ENCODE data around the gene KANSL3.

The KANSL3 gene

GRCh38 chr2:96663177-96663576 is 25.1 kb upstream of the KANSL3 start:
- Histone ChIP-seq H2BK15ac (ENCODE audit: low read length) (no peak overlapping the region), H2AK5ac (ENCODE audit: low read depth, low read length) (no peak overlapping the region), H2BK12ac (ENCODE audit: low read length) (no peak overlapping the region), H3K27me3 (ENCODE audit: control insufficient read depth in 3 of 3, insufficient read depth in 3 of 3, low read depth in 1 of 3, low read length in 3 of 3) (no peaks in the 10 kb centered on the region), H3K27ac (replicated peaks; ENCODE audit: low read length) (no peak overlapping the region), H3K18ac (ENCODE audit: low read length) (no peak overlapping the region), H2BK120ac (ENCODE audit: low read depth, low read length) (no peak overlapping the region), H3K9ac (ENCODE audit: low read depth, low read length, poor library complexity) (no peak overlapping the region), H4K8ac (ENCODE audit: low read depth, low read length) (no peak overlapping the region), H3K23ac (ENCODE audit: low read depth, low read length, poor library complexity) (no peak overlapping the region), H3K14ac (ENCODE audit: low read length) (no peak overlapping the region), H3K9me3 (replicated peaks in 1 of 2; ENCODE audit: control insufficient read depth in 2 of 2, insufficient read depth in 1 of 2, low read depth in 1 of 2, low read length in 2 of 2) (peaks cover 6 to 7% of the 10 kb centered on the region in 2 donors), H3K4me2 (ENCODE audit: insufficient read depth, low read length, poor library complexity, severe bottlenecking) (no peak overlapping the region), H3K4me1 (ENCODE audit: control insufficient read depth in 2 of 2, insufficient read depth in 1 of 2, low read depth in 1 of 2, low read length in 2 of 2) (peaks cover 0 to 2% of the 10 kb centered on the region in 2 donors), H2AFZ (ENCODE audit: low read length) (no peak overlapping the region), H4K91ac (ENCODE audit: low read depth, low read length, poor library complexity) (no peak overlapping the region), H3K4me3 (ENCODE audit: low read length in 2 of 2) (no peak overlapping the region), H3K4ac (ENCODE audit: low read length) (no peak overlapping the region), H2BK5ac (ENCODE audit: low read length) (no peak overlapping the region), H3K36me3 (replicated peaks in 1 of 2; ENCODE audit: control insufficient read depth in 2 of 2, insufficient read depth in 2 of 2, low read length in 2 of 2) (peaks cover 0 to 2% of the 10 kb centered on the region in 2 donors), H3K79me1 (ENCODE audit: low read depth, low read length) (no peaks in the 10 kb centered on the region)
- no CpG with 5 or more reads among the region's 5 CpGs for WGBS, 2 donors (ENCODE audit: extremely low coverage in 2 of 2, insufficient read length in 2 of 2, insufficient replicate concordance in 1 of 2)
- DNase-seq (ENCODE audit: low spot score): no peak

- Histone ChIP-seq H2BK12ac (ENCODE audit: low read length) (no peak overlapping the region), H3K14ac (ENCODE audit: low read length) (peak overlapping the region; percentile 71), H2BK5ac (ENCODE audit: low read length) (no peak overlapping the region), H2AK5ac (ENCODE audit: low read depth, low read length) (no peak overlapping the region), H3K4me2 (ENCODE audit: insufficient read depth, low read length, poor library complexity, severe bottlenecking) (no peak overlapping the region), H4K91ac (ENCODE audit: low read depth, low read length, poor library complexity) (no peak overlapping the region), H3K4me1 (ENCODE audit: control insufficient read depth in 2 of 2, insufficient read depth in 1 of 2, low read depth in 1 of 2, low read length in 2 of 2) (peaks cover 0 to 2% of the 10 kb centered on the region in 2 donors), H2AFZ (ENCODE audit: low read length) (no peak overlapping the region), H3K4me3 (ENCODE audit: low read length in 2 of 2) (no peak overlapping the region), H2BK15ac (ENCODE audit: low read length) (no peak overlapping the region), H4K8ac (ENCODE audit: low read depth, low read length) (peak overlapping the region; percentile 17), H3K4ac (ENCODE audit: low read length) (no peak overlapping the region), H3K9ac (ENCODE audit: low read depth, low read length, poor library complexity) (no peak overlapping the region), H2BK120ac (ENCODE audit: low read depth, low read length) (no peak overlapping the region), H3K36me3 (replicated peaks in 1 of 2; ENCODE audit: control insufficient read depth in 2 of 2, insufficient read depth in 2 of 2, low read length in 2 of 2) (peaks cover 0 to 2% of the 10 kb centered on the region in 2 donors), H3K79me1 (ENCODE audit: low read depth, low read length) (no peaks in the 10 kb centered on the region), H3K23ac (ENCODE audit: low read depth, low read length, poor library complexity) (no peak overlapping the region), H3K27ac (replicated peaks; ENCODE audit: low read length) (no peak overlapping the region), H3K27me3 (ENCODE audit: control insufficient read depth in 3 of 3, insufficient read depth in 3 of 3, low read depth in 1 of 3, low read length in 3 of 3) (no peaks in the 10 kb centered on the region), H3K18ac (ENCODE audit: low read length) (no peak overlapping the region), H3K9me3 (replicated peaks in 1 of 2; ENCODE audit: control insufficient read depth in 2 of 2, insufficient read depth in 1 of 2, low read depth in 1 of 2, low read length in 2 of 2) (peaks cover 6 to 7% of the 10 kb centered on the region in 2 donors)
- no peak for DNase-seq (ENCODE audit: low spot score)
- WGBS, 2 donors (ENCODE audit: extremely low coverage in 2 of 2, insufficient read length in 2 of 2, insufficient replicate concordance in 1 of 2): no CpG with 5 or more reads among the region's 9 CpGs
Measured at GRCh38 chr2:96662360-96662759, 24.2 kb upstream of the KANSL3 start.

- no peaks in the 10 kb centered on the region for H3K79me1 ChIP-seq (ENCODE audit: low read depth, low read length)
- no peak overlapping the region for H2BK5ac ChIP-seq (ENCODE audit: low read length)
- DNase-seq (ENCODE audit: low spot score): no peak
- H3K27ac ChIP-seq (replicated peaks; ENCODE audit: low read length): no peak overlapping the region
- H4K8ac ChIP-seq (ENCODE audit: low read depth, low read length): no peak overlapping the region
- H3K9me3 ChIP-seq (replicated peaks in 1 of 2; ENCODE audit: control insufficient read depth in 2 of 2, insufficient read depth in 1 of 2, low read depth in 1 of 2, low read length in 2 of 2): peaks cover 6 to 7% of the 10 kb centered on the region in 2 donors
- peaks cover 0 to 2% of the 10 kb centered on the region in 2 donors for H3K36me3 ChIP-seq (replicated peaks in 1 of 2; ENCODE audit: control insufficient read depth in 2 of 2, insufficient read depth in 2 of 2, low read length in 2 of 2)
- no peak overlapping the region for H2BK15ac ChIP-seq (ENCODE audit: low read length)
- no CpG with 5 or more reads among the region's 6 CpGs for WGBS, 2 donors (ENCODE audit: extremely low coverage in 2 of 2, insufficient read length in 2 of 2, insufficient replicate concordance in 1 of 2)
- no peak overlapping the region for H3K14ac ChIP-seq (ENCODE audit: low read length)
- no peak overlapping the region for H3K4ac ChIP-seq (ENCODE audit: low read length)
- H3K27me3 ChIP-seq (ENCODE audit: control insufficient read depth in 3 of 3, insufficient read depth in 3 of 3, low read depth in 1 of 3, low read length in 3 of 3): no peaks in the 10 kb centered on the region
- H2BK12ac ChIP-seq (ENCODE audit: low read length): no peak overlapping the region
- H2AK5ac ChIP-seq (ENCODE audit: low read depth, low read length): no peak overlapping the region
- H3K23ac ChIP-seq (ENCODE audit: low read depth, low read length, poor library complexity): no peak overlapping the region
- peaks cover 0 to 2% of the 10 kb centered on the region in 2 donors for H3K4me1 ChIP-seq (ENCODE audit: control insufficient read depth in 2 of 2, insufficient read depth in 1 of 2, low read depth in 1 of 2, low read length in 2 of 2)
- H3K18ac ChIP-seq (ENCODE audit: low read length): no peak overlapping the region
- no peak overlapping the region for H3K4me3 ChIP-seq (ENCODE audit: low read length in 2 of 2)
- H2AFZ ChIP-seq (ENCODE audit: low read length): no peak overlapping the region
- no peak overlapping the region for H4K91ac ChIP-seq (ENCODE audit: low read depth, low read length, poor library complexity)
- H3K9ac ChIP-seq (ENCODE audit: low read depth, low read length, poor library complexity): no peak overlapping the region
- H3K4me2 ChIP-seq (ENCODE audit: insufficient read depth, low read length, poor library complexity, severe bottlenecking): no peak overlapping the region
- H2BK120ac ChIP-seq (ENCODE audit: low read depth, low read length): no peak overlapping the region
Measured at GRCh38 chr2:96661324-96661723, 23.2 kb upstream of the KANSL3 start.

- no peak overlapping the region for H3K4me3 ChIP-seq (ENCODE audit: low read length in 2 of 2)
- no peak for DNase-seq (ENCODE audit: low spot score)
Measured at GRCh38 chr2:96656540-96656939, 18.4 kb upstream of the KANSL3 start.

More at GRCh38 chr2:96656540-96656939, 18.4 kb upstream of the KANSL3 start:
- Histone ChIP-seq H2BK5ac (ENCODE audit: low read length) (no peak overlapping the region), H4K91ac (ENCODE audit: low read depth, low read length, poor library complexity) (no peak overlapping the region), H3K79me1 (ENCODE audit: low read depth, low read length) (no peaks in the 10 kb centered on the region), H3K9ac (ENCODE audit: low read depth, low read length, poor library complexity) (no peak overlapping the region), H3K14ac (ENCODE audit: low read length) (no peak overlapping the region), H2BK12ac (ENCODE audit: low read length) (no peak overlapping the region), H3K18ac (ENCODE audit: low read length) (no peak overlapping the region), H2AFZ (ENCODE audit: low read length) (no peak overlapping the region), H4K8ac (ENCODE audit: low read depth, low read length) (no peak overlapping the region), H2BK120ac (ENCODE audit: low read depth, low read length) (no peak overlapping the region), H2BK15ac (ENCODE audit: low read length) (no peak overlapping the region), H3K4me2 (ENCODE audit: insufficient read depth, low read length, poor library complexity, severe bottlenecking) (no peak overlapping the region), H3K27me3 (ENCODE audit: control insufficient read depth in 3 of 3, insufficient read depth in 3 of 3, low read depth in 1 of 3, low read length in 3 of 3) (no peaks in the 10 kb centered on the region), H2AK5ac (ENCODE audit: low read depth, low read length) (no peak overlapping the region), H3K9me3 (replicated peaks in 1 of 2; ENCODE audit: control insufficient read depth in 2 of 2, insufficient read depth in 1 of 2, low read depth in 1 of 2, low read length in 2 of 2) (no peaks in the 10 kb centered on the region), H3K27ac (replicated peaks; ENCODE audit: low read length) (no peak overlapping the region), H3K23ac (ENCODE audit: low read depth, low read length, poor library complexity) (no peak overlapping the region), H3K4me1 (ENCODE audit: control insufficient read depth in 2 of 2, insufficient read depth in 1 of 2, low read depth in 1 of 2, low read length in 2 of 2) (no peaks in the 10 kb centered on the region), H3K4ac (ENCODE audit: low read length) (no peak overlapping the region), H3K36me3 (replicated peaks in 1 of 2; ENCODE audit: control insufficient read depth in 2 of 2, insufficient read depth in 2 of 2, low read length in 2 of 2) (no peaks in the 10 kb centered on the region)

Measured in neuronal stem cell (in vitro differentiated cells).